GM03348 (cell line): Measurements from ENCODE around the gene QPCT.
A peak's percentile ranks its signal among the peaks of the same experiment; 100 is the strongest.
"Not testable (repeated sequence)": the region's sequence is repeated elsewhere in the genome, so short reads cannot be mapped to it uniquely, and the experiment has no call there.

ENCODE experiments used
- DNase-seq: peaks from one replicate; pipeline ENCODE4 v3.0.0; 2012; ENCODE audit warnings: low spot score

Gene QPCT

GRCh38 chr2:37344453-37345361 lies at the start of gene QPCT:
Gene QPCT (plus strand): TSS chr2:37344630. CDS start chr2:37344732, 102 bp downstream.
- peak; percentile 72 for DNase-seq

- not testable (repeated sequence) for DNase-seq
Observed at GRCh38 chr2:37294858-37295257, 49.6 kb upstream of the QPCT start.

GRCh38 chr2:37295469-37296073 lies 48.9 kb upstream of the QPCT start:
- DNase-seq: no peak

- DNase-seq: no peak
Observed at GRCh38 chr2:37297632-37298031, 46.8 kb upstream of the QPCT start.

GRCh38 chr2:37300146-37300545 lies 44.3 kb upstream of the QPCT start:
- no peak for DNase-seq

GRCh38 chr2:37300578-37300977 lies 43.9 kb upstream of the QPCT start:
- DNase-seq: no peak

GRCh38 chr2:37301408-37301807 lies 43.0 kb upstream of the QPCT start:
- DNase-seq: no peak

- DNase-seq: no peak
Observed at GRCh38 chr2:37302701-37303252, 41.7 kb upstream of the QPCT start.

GRCh38 chr2:37306024-37306423 lies 38.4 kb upstream of the QPCT start:
- no peak for DNase-seq

- DNase-seq: no peak
Observed at GRCh38 chr2:37307500-37307899, 36.9 kb upstream of the QPCT start.

- DNase-seq: no peak
Observed at GRCh38 chr2:37315364-37315763, 29.1 kb upstream of the QPCT start.

- no peak for DNase-seq
Observed at GRCh38 chr2:37316181-37316580, 28.2 kb upstream of the QPCT start.

- no peak for DNase-seq
Observed at GRCh38 chr2:37317746-37318145, 26.7 kb upstream of the QPCT start.

GRCh38 chr2:37318401-37318800 lies 26.0 kb upstream of the QPCT start:
- DNase-seq: peak; percentile 48

GRCh38 chr2:37319754-37320609 lies 24.4 kb upstream of the QPCT start:
- DNase-seq: no peak

- DNase-seq: no peak
Observed at GRCh38 chr2:37321029-37321682, 23.3 kb upstream of the QPCT start.

- DNase-seq: peak; percentile 62
Observed at GRCh38 chr2:37322368-37322767, 22.1 kb upstream of the QPCT start.

- DNase-seq: no peak
Observed at GRCh38 chr2:37323176-37323780, 21.2 kb upstream of the QPCT start.

GRCh38 chr2:37323781-37324535 lies 20.5 kb upstream of the QPCT start:
- peak; percentile 13 for DNase-seq

- no peak for DNase-seq
Observed at GRCh38 chr2:37324536-37324785, 20.0 kb upstream of the QPCT start.
